SK-N-MC (cell line): ENCODE results near the gene ERFL.

Source experiments
- DNase-seq: peaks from one replicate; pipeline ENCODE4 v3.0.0-alpha.2; 2011; ENCODE audit warnings: low read depth, low spot score
- H3K27ac ChIP-seq: fragments of 200-600 bp; sonication (generic); 2 replicates; pipeline ENCODE4 v1.5.1; 2016; ENCODE audit warnings: mixed run types
- H3K36me3 ChIP-seq: fragments of 200-600 bp; sonication (generic); 2 replicates; pipeline ENCODE4 v1.6.1; 2017; ENCODE audit warnings: antibody characterized with exemption, low read length, mixed read lengths; ENCODE audit not compliant: insufficient read depth
- H3K4me3 ChIP-seq: fragments of 200-600 bp; sonication (generic); 2 replicates; pipeline ENCODE4 v1.5.1; 2016
- H3K9ac ChIP-seq: fragments of 200-600 bp; sonication (generic); 2 replicates; pipeline ENCODE4 v1.8.0; 2017; ENCODE audit warnings: mixed run types, mixed read lengths; ENCODE audit not compliant: insufficient read length
- H3K9me3 ChIP-seq: fragments of 200-600 bp; sonication (generic); 2 replicates; pipeline ENCODE4 v1.6.1; 2017; ENCODE audit warnings: low read depth, mild to moderate bottlenecking, antibody characterized with exemption, low read length, moderate library complexity, mixed read lengths
- EZH2 ChIP-seq: fragments of 200-600 bp; sonication (generic); IDR thresholded peaks from one replicate; pipeline ENCODE4 v1.6.1; 2017; ENCODE audit warnings: antibody characterized with exemption
- FOXP2 ChIP-seq: optimal IDR thresholded peaks from 2 replicates; pipeline ENCODE3; 2011; ENCODE audit warnings: mild to moderate bottlenecking, moderate library complexity; ENCODE audit not compliant: insufficient read depth; ENCODE audit errors: extremely low read length, control extremely low read depth
- POLR2AphosphoS5 ChIP-seq: IDR thresholded peaks from 2 replicates; pipeline ENCODE4 v1.6.1; 2012; ENCODE audit warnings: mild to moderate bottlenecking, low read depth, low read length, borderline replicate concordance

Gene ERFL

GRCh38 chr19:41930926-41931592 lies 2.8 kb upstream of the ERFL start:
- DNase-seq, result peak; percentile 67
- TF ChIP-seq POLR2AphosphoS5 (peak; percentile 30; the same call in 1 of the 2 replicates), FOXP2 (no peak)
- Histone ChIP-seq H3K9ac (no peak overlapping the region), H3K9me3 (no peaks in the 10 kb centered on the region), H3K4me3 (peak overlapping the region; percentile 19), H3K27ac (no peak overlapping the region), H3K36me3 (no peaks in the 10 kb centered on the region)

GRCh38 chr19:41930322-41930722 lies 2.1 kb upstream of the ERFL start:
- no peak for TF ChIP-seq FOXP2
- no peak overlapping the region for H3K9ac ChIP-seq
- H3K36me3 ChIP-seq, result no peaks in the 10 kb centered on the region
- H3K4me3 ChIP-seq, result no peak overlapping the region
- no peak for DNase-seq
- no peak overlapping the region for H3K27ac ChIP-seq
- H3K9me3 ChIP-seq, result no peaks in the 10 kb centered on the region

GRCh38 chr19:41929536-41930071 lies 1.4 kb upstream of the ERFL start:
- no peaks in the 10 kb centered on the region for H3K36me3 ChIP-seq
- TF ChIP-seq EZH2 (no peak), FOXP2 (no peak), POLR2AphosphoS5 (no peak)
- H3K27ac ChIP-seq, result no peak overlapping the region
- no peak overlapping the region for H3K9ac ChIP-seq
- H3K9me3 ChIP-seq, result no peaks in the 10 kb centered on the region
- no peak overlapping the region for H3K4me3 ChIP-seq
- no peak for DNase-seq

- no peaks in the 10 kb centered on the region for H3K36me3 ChIP-seq
- DNase-seq, result no peak
- H3K27ac ChIP-seq, result no peak overlapping the region
- peak overlapping the region; percentile 10 for H3K9ac ChIP-seq
- TF ChIP-seq EZH2 (no peak), FOXP2 (no peak), POLR2AphosphoS5 (no peak)
- H3K4me3 ChIP-seq, result peak overlapping the region; percentile 88
- H3K9me3 ChIP-seq, result no peaks in the 10 kb centered on the region
These were observed 696 bp upstream of the ERFL start for GRCh38 chr19:41928754-41929535.

GRCh38 chr19:41927497-41928192 lies 604 bp downstream of the ERFL start:
- no peak for DNase-seq
- Histone ChIP-seq H3K9ac (peak overlapping the region; percentile 10), H3K9me3 (no peaks in the 10 kb centered on the region), H3K36me3 (no peaks in the 10 kb centered on the region), H3K27ac (no peak overlapping the region), H3K4me3 (peak overlapping the region; percentile 88)
- TF ChIP-seq FOXP2 (no peak), EZH2 (no peak), POLR2AphosphoS5 (no peak)

- no peak for DNase-seq
- Histone ChIP-seq H3K27ac (no peak overlapping the region), H3K9ac (no peak overlapping the region), H3K36me3 (no peaks in the 10 kb centered on the region), H3K4me3 (no peak overlapping the region), H3K9me3 (no peaks in the 10 kb centered on the region)
- TF ChIP-seq EZH2 (no peak), FOXP2 (no peak), POLR2AphosphoS5 (no peak)
These were observed 1.3 kb downstream of the ERFL start for GRCh38 chr19:41926763-41927496.

DNA sequence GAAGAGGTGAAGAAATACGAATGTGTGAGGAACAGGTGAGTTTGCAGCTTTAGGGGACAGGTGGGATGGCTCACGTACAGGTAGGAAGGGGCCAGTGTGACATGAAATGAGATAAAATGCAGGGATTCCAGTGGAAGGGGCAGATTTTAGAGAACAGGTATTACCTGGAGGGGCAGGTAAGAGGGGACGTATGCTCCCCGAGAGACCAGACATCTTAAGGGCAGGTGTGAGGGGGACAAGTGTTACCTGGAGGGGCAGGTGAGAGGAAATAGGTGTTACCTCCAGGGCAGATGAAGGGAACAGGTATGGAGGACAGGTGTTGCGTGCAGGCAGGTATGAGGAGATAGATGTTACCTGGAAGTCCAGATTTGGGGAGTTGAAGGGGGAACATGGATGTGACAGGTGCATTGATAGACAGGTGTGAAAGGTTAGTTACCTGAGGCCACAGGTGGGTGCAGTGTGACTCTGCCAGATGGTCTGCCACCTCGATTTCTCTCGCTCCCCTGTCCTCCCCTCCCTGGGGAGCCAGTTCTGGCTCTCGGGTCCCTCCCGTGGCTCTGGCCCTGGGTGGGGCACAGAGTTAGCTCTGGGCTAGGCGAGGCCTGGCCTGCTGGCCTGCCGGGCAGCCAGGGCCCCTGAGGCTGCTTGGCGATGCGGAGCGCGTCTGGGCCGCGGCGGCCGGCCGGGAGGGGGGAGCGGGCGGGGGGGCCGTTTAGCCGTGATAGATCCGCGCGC lies 2.1 kb downstream of the ERFL start:
- DNase-seq, result no peak
- Histone ChIP-seq H3K27ac (no peak overlapping the region), H3K36me3 (no peaks in the 10 kb centered on the region), H3K9me3 (no peaks in the 10 kb centered on the region), H3K9ac (no peak overlapping the region), H3K4me3 (no peak overlapping the region)
- no peak for TF ChIP-seq EZH2
- TF ChIP-seq FOXP2, result no peak
- TF ChIP-seq POLR2AphosphoS5, result no peak
